Measurements from ENCODE around the gene STBD1. TPM values are rescaled to one million over a fixed set of nuclear protein-coding genes. Genes with fewer than 3 reads are reported as not detected.

Gene STBD1
- total and polyA plus RNA-seq, 4 donors = 10.3 to 42.5 (median 30.3) TPM

- no peaks in the 10 kb centered on the region for H3K36me3 ChIP-seq (ENCODE audit: control insufficient read depth in 4 of 4, insufficient read depth in 3 of 4, low read depth in 1 of 4, low read length in 3 of 4)
- WGBS = 57% methylated on average over 1 of the region's 1 CpG
- no peak overlapping the region for H3K4me3 ChIP-seq (ENCODE audit: low read depth in 1 of 3, low read length in 3 of 3)
- no peaks in the 10 kb centered on the region for H3K27me3 ChIP-seq (ENCODE audit: control insufficient read depth in 4 of 4, insufficient read depth in 4 of 4, low read length in 3 of 4)
- H3K27ac ChIP-seq (ENCODE audit: low read depth in 1 of 2, low read length in 2 of 2) = no peak overlapping the region
- TF ChIP-seq REST (IDR thresholded peaks at IDR 0.05) (peak; percentile 74), YY1 (IDR thresholded peaks at IDR 0.05) (peak; percentile 20), MAX (IDR thresholded peaks at IDR 0.05) (peak; percentile 28), NR2F2 (IDR thresholded peaks at IDR 0.05) (no peak), JUND (IDR thresholded peaks at IDR 0.05) (no peak), RXRA (IDR thresholded peaks at IDR 0.05) (no peak), FOXA1 (IDR thresholded peaks at IDR 0.05) (no peak), ATF3 (IDR thresholded peaks at IDR 0.05) (no peak), EGR1 (IDR thresholded peaks at IDR 0.05; ENCODE audit: low read depth in 2 of 2) (no peak), ZBTB33 (IDR thresholded peaks at IDR 0.05) (no peak), TAF1 (conservative IDR thresholded peaks at IDR 0.05) (no peak), HNF4A (conservative IDR thresholded peaks at IDR 0.05) (peak; percentile 48 to 61), FOXA2 (IDR thresholded peaks at IDR 0.05) (no peak), SP1 (IDR thresholded peaks at IDR 0.05) (peak; percentile 22)
- no peak overlapping the region for H3K9ac ChIP-seq (ENCODE audit: low read depth in 1 of 2, low read length in 2 of 2)
- peaks cover 3 to 26% (median 13%) of the 10 kb centered on the region in 4 donors for H3K4me1 ChIP-seq (ENCODE audit: control insufficient read depth in 4 of 4, insufficient read depth in 4 of 4, low read length in 3 of 4)
- H3K9me3 ChIP-seq (ENCODE audit: control insufficient read depth in 4 of 4, low read length in 3 of 4) = no peaks in the 10 kb centered on the region
- DNase-seq (ENCODE audit: low spot score) = no peak
Measured at GRCh38 chr4:76256968-76257367, 49.6 kb upstream of the STBD1 start.

GRCh38 chr4:76257824-76258223, 48.7 kb upstream of the STBD1 start:
- Histone ChIP-seq H3K27me3 (ENCODE audit: control insufficient read depth in 4 of 4, insufficient read depth in 4 of 4, low read length in 3 of 4) (no peaks in the 10 kb centered on the region), H3K4me1 (ENCODE audit: control insufficient read depth in 4 of 4, insufficient read depth in 4 of 4, low read length in 3 of 4) (peaks cover 3 to 18% (median 12%) of the 10 kb centered on the region in 4 donors), H3K36me3 (ENCODE audit: control insufficient read depth in 4 of 4, insufficient read depth in 3 of 4, low read depth in 1 of 4, low read length in 3 of 4) (no peaks in the 10 kb centered on the region), H3K9me3 (ENCODE audit: control insufficient read depth in 4 of 4, low read length in 3 of 4) (no peaks in the 10 kb centered on the region), H3K27ac (ENCODE audit: low read depth in 1 of 2, low read length in 2 of 2) (no peak overlapping the region), H3K4me3 (ENCODE audit: low read depth in 1 of 3, low read length in 3 of 3) (no peak overlapping the region), H3K9ac (ENCODE audit: low read depth in 1 of 2, low read length in 2 of 2) (no peak overlapping the region)
- WGBS = 94% methylated on average over 3 of the region's 3 CpGs
- TF ChIP-seq EGR1 (IDR thresholded peaks at IDR 0.05; ENCODE audit: low read depth in 2 of 2) (no peak), HNF4G (IDR thresholded peaks at IDR 0.05) (no peak), YY1 (IDR thresholded peaks at IDR 0.05) (no peak), HNF4A (conservative IDR thresholded peaks at IDR 0.05) (no peak), FOXA2 (IDR thresholded peaks at IDR 0.05) (no peak), RAD21 (IDR thresholded peaks at IDR 0.05) (peak in 1 of 2 donors; percentile 10), CTCF (IDR thresholded peaks at IDR 0.05; ENCODE audit: low read depth, low read length, missing input control) (no peak), NR2F2 (IDR thresholded peaks at IDR 0.05) (no peak), ZBTB33 (IDR thresholded peaks at IDR 0.05) (no peak)
- DNase-seq (ENCODE audit: low spot score) = no peak

Measured in liver (tissue), 9 donors.